GM21390 (cell line): ENCODE data around the gene MMD2.
"Not testable (repeated sequence)": the region's sequence is repeated elsewhere in the genome, so short reads cannot be mapped to it uniquely, and the experiment has no call there.

Experiments used
- ATAC-seq: cut with Tn5 transposase; IDR thresholded peaks from one replicate; pipeline ENCODE4 v1.9.1; 2021; ENCODE audit not compliant: unreplicated experiment

The MMD2 gene

DNA sequence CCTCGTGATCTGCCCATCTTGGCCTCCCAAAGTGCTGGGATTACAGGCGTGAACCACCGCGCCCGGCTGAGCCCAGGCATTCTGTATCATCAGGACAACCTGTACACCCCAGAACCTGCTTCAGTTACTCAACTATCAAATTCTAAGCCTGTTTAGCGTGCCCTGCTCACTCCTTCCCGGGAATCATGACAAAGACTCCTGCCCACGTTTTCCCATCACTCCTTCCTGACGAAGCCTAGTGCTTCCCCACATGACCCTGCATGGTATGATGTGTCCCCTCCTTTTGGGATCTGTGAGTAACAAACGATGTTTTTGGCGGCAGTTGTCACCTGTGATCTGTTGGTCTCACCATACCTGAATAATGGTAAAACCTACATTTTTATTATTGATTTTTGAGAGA lies 63.2 kb downstream of the MMD2 start:
- no peak for ATAC-seq

- ATAC-seq: no peak
These were observed 64.5 kb downstream of the MMD2 start for GRCh38 chr7:4894482-4894881.

DNA sequence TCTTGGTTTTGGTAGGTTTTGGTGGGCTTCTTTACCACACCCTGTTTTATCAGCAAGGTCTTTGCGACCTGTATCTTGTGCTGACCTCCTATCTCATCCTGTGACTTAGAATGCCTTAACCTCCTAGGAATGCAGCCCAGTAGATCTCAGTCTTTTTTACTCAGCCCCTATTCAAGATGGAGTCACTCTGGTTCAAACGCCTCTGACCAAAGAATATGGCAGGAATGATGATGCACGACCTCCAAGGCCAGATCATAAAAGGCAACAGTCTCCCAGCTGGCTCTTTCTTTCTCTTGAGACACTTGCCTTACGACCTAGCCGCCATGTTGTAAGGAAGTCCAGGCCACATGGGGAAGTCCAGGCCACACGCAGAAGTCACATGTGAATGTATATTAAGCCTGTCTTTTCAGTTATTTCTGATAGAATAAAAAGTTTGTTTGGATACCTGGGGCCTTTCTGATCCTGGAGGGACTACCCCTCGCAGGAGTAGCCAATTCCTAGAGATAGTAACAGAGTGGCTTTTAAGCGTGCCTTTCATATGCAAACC lies 65.0 kb downstream of the MMD2 start:
- ATAC-seq: no peak

DNA sequence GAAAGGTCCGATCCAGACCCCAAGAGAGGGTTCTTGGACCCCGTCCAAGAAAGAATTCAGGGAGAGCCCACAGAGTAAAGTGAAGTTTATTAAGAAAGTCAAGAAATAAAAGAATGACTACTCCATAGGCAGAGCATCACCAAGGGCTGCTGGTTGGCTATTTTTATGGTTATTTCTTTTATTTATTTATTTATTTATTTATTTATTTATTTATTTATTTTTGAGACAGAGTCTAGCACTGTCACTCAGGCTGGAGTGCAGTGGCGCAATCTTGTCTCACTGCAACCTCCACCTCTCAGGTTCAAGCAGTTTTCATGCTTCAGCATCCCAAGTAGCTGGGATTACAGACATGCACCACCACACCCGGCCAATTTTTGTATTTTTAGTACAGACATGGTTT lies 65.8 kb downstream of the MMD2 start:
- ATAC-seq: not testable (repeated sequence)

- ATAC-seq: not testable (repeated sequence)
These were observed 67.5 kb downstream of the MMD2 start for GRCh38 chr7:4891522-4891921.

GRCh38 chr7:4889682-4890081 lies 69.3 kb downstream of the MMD2 start:
- ATAC-seq: no peak

DNA sequence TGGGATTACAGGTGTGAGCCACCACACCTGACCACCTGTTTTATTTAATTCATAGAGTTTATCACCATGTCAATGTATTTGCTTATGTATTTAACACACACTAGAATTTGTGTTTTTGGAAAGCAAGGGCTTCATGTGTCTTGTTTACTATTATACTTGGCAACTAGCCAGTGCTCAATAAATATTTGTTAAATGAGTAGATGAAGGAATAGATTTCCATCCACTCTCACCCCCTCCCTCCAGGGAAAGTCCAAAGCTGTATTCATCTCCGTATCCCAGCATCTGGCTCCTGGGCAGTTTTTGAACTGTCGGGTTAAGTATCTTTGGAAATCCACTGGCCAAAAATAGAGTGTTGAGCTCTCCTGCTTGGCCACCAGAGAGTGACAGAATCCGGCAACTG lies 70.8 kb downstream of the MMD2 start:
- no peak for ATAC-seq

- no peak for ATAC-seq
These were observed 72.3 kb downstream of the MMD2 start for GRCh38 chr7:4886671-4887070.

DNA sequence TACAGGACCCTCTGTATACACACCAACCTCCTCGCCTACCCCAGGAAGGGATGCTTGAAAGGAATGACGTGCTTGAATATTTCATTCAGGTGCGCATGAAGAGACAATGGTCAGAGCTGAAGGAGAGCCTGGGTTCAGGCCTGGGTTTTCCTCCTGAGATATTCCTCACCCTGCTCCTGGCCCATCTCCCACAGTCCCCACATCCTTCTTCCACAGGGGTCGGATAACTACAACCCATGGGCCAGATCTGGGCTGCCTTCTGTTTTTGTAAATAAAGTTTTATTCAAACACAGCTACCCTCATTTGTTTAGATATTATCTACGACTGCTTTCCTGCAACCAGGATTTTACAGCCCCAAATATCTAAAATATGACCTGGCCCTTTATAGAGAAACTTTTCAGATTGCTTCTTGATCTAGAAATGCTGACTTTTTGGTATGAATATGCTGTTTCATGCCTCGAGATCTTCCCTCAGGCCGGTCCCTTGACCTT lies 73.6 kb downstream of the MMD2 start:
- no peak for ATAC-seq

GRCh38 chr7:4884164-4884563 lies 74.8 kb downstream of the MMD2 start:
- ATAC-seq: no peak

GRCh38 chr7:4883372-4884144 lies 75.4 kb downstream of the MMD2 start, which contains the start of gene RADIL:
TSS of gene RADIL (minus strand) at chr7:4883716. CDS start at chr7:4878139, 5,577 bp downstream.
- peak; percentile 69 for ATAC-seq

DNA sequence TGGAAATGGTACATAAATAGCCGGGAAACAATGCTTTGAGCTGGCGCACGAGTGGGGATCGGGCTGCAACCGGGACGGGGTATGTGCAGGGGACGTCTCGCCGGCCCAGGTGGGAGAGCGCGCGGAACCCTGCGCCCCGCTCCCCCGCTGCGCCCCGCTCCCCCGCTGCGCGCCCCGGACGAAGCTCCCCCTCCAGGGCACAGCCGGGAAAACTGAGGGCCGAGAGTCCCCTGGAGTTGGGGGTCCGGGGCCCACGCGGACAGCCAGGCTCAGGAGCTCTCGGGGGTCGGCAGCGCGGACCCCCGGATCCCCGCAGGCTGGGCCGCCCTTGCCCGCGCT lies 76.0 kb downstream of the MMD2 start:
- no peak for ATAC-seq

DNA sequence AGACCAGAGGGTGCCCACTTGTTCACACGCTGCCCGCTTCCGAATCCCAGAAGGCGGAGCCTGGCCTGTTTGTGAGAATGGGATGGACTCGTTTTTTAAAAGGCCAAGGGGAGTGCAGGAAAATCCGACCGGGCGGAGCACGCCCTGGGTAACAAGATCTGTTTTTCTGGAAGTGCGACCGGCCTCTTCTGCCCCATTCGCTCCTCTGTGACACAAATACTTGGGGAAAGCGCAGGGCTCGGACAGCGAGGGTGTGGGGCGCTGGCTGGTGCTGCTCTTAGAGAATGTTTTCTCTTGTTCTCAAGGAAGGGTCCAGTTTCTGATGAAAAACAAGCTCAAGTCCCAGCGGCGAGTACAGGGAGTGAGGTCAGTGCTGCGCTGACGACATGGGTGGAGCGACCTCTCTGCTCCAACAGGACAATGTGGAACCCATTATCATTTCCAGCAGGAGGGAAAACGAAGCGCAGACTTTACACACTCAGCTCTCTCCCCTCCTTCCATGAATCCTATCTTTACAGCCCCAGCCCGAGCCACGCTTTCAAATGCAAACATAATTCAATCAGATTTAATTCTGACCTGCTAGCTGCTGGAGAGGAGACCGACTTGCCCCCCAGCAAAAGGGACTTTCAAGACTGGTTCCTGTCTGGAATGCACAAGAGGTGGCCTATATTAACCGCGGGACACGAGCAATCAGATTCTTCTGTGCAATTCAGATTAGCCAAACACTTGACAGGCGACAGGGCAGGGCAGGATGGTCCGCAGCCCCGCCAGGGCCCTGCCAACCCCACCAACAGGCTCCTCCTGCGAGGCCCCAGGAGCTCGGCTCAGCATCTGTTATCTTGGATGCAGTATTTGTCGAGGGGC lies 76.6 kb downstream of the MMD2 start:
- ATAC-seq: no peak

- no peak for ATAC-seq
These were observed 78.8 kb downstream of the MMD2 start for GRCh38 chr7:4880218-4880617.

DNA sequence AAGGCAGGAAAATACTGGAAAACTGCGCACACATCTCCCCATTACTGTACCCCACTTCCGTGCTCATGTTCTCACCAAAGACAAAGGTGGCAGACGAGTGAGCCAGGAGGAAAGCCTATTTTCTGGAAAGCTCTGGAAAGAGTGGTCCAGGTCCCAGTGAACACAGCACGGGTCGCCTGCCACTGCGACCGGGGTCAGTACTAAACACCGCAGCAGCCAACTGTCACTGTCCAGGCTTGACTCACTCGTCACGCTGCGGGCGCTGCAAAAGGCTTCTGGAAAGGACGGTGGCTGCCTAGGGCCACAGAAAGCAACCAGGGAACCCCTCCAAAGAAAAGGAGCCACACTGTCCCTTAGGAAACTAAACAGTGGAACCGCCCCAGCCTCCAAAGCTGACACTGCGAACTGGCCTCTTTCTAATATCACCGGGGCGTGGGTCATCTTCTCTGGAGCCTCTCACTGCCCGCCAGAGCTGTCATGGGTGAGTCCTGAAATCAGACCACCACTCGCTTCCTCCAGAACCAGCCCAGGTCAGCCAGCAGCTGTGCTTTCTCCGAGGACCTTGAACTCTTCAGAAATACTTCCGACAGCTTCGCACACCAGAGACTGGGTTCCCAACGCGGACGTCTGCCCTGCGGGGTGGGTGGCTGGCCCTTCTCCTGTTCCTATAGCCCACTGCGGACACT lies 79.4 kb downstream of the MMD2 start:
- ATAC-seq: no peak

GRCh38 chr7:4878336-4879335 lies 80.4 kb downstream of the MMD2 start:
- ATAC-seq: no peak

DNA sequence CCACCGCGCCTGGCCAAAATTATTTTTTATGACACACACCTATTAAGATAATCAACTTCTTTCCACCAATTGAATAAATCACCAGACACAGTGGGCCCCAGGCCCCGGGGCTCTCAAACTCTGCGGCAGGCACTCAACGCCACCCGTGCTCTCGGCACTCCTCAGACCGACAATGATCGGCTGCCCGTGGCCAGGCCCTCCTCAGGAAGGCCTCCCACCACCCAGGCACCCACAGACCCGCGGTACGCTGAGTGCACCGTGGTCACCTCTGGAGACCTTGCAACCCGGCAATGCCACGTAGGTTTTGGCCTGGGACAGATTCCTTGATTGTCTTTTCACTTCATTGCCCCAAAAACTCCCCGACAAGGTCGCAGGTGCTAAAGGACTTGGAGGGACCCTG lies 82.4 kb downstream of the MMD2 start:
- no peak for ATAC-seq

GRCh38 chr7:4875391-4875790 lies 83.6 kb downstream of the MMD2 start:
- no peak for ATAC-seq

GRCh38 chr7:4873071-4873944 lies 85.7 kb downstream of the MMD2 start:
- ATAC-seq: no peak
